Trophoblast cell (in vitro differentiated cells and primary cell): Measurements from ENCODE around the gene TUBGCP2.
A peak's percentile ranks its signal among the peaks of the same experiment; 100 is the strongest.

Source experiments
- DNase-seq, 2 donors: peaks; one replicate each; pipeline ENCODE4 v3.0.0-alpha.2; 2016
- H2AFZ ChIP-seq: 2 replicates; pipeline ENCODE4 v1.6.1; 2013; ENCODE audit warnings: low read length, moderate library complexity, mild to moderate bottlenecking; ENCODE audit not compliant: insufficient read depth, poor library complexity
- H2AK5ac ChIP-seq: 2 replicates; pipeline ENCODE4 v1.6.1; 2013; ENCODE audit warnings: mild to moderate bottlenecking, low read length
- H2BK120ac ChIP-seq: 2 replicates; pipeline ENCODE4 v1.6.1; 2013; ENCODE audit warnings: low read length, mild to moderate bottlenecking, moderate library complexity; ENCODE audit not compliant: insufficient read depth, poor library complexity
- H2BK12ac ChIP-seq: 2 replicates; pipeline ENCODE4 v1.6.1; 2013; ENCODE audit warnings: mild to moderate bottlenecking, low read length, moderate library complexity
- H2BK5ac ChIP-seq: 2 replicates; pipeline ENCODE4 v1.6.1; 2013; ENCODE audit warnings: low read length, low read depth, moderate library complexity, mild to moderate bottlenecking; ENCODE audit not compliant: poor library complexity
- H3K14ac ChIP-seq: 2 replicates; pipeline ENCODE4 v1.6.1; 2013; ENCODE audit warnings: mild to moderate bottlenecking, low read length
- H3K18ac ChIP-seq: 2 replicates; pipeline ENCODE4 v1.6.1; 2013; ENCODE audit warnings: mild to moderate bottlenecking, low read length
- H3K23ac ChIP-seq: 2 replicates; pipeline ENCODE4 v1.6.1; 2013; ENCODE audit warnings: low read length
- H3K27ac ChIP-seq: 2 replicates; pipeline ENCODE4 v1.5.1; 2013; ENCODE audit warnings: low read depth, mild to moderate bottlenecking, inconsistent platforms, low read length, moderate library complexity
- H3K27me3 ChIP-seq: 2 replicates; pipeline ENCODE4 v1.6.1; 2013; ENCODE audit warnings: inconsistent platforms, mild to moderate bottlenecking, low read length, moderate library complexity; ENCODE audit not compliant: insufficient read depth
- H3K36me3 ChIP-seq, 2 experiments: 1 replicate in 1 of 2; 2 replicates in 1 of 2; pipeline ENCODE4 v1.6.1; 2013; ENCODE audit warnings: low read length in 2 of 2, mild to moderate bottlenecking in 2 of 2, moderate library complexity in 1 of 2; ENCODE audit not compliant: insufficient read depth in 2 of 2, control insufficient read depth in 1 of 2
- H3K4ac ChIP-seq: 2 replicates; pipeline ENCODE4 v1.6.1; 2013; ENCODE audit warnings: low read depth, mild to moderate bottlenecking, low read length, moderate library complexity
- H3K4me1 ChIP-seq, 2 experiments: 1 replicate in 1 of 2; 2 replicates in 1 of 2; pipeline ENCODE4 v1.6.1; 2013; ENCODE audit warnings: low read length in 2 of 2, mild to moderate bottlenecking in 2 of 2, moderate library complexity in 1 of 2; ENCODE audit not compliant: insufficient read depth in 2 of 2, control insufficient read depth in 1 of 2
- H3K4me2 ChIP-seq: 2 replicates; pipeline ENCODE4 v1.6.1; 2013; ENCODE audit warnings: inconsistent platforms, mild to moderate bottlenecking, low read length, moderate library complexity
- H3K4me3 ChIP-seq: 2 replicates; pipeline ENCODE4 v1.5.1; 2013; ENCODE audit warnings: mild to moderate bottlenecking, low read depth, low read length, inconsistent platforms
- H3K79me1 ChIP-seq: one replicate; pipeline ENCODE4 v1.6.1; 2013; ENCODE audit warnings: low read length
- H3K79me2 ChIP-seq: 2 replicates; pipeline ENCODE4 v1.6.1; 2013; ENCODE audit warnings: low read length, mild to moderate bottlenecking; ENCODE audit not compliant: control insufficient read depth, insufficient read depth, poor library complexity
- H3K9ac ChIP-seq: 2 replicates; pipeline ENCODE4 v1.6.1; 2013; ENCODE audit warnings: mild to moderate bottlenecking, low read length
- H3K9me3 ChIP-seq: 2 replicates; pipeline ENCODE4 v1.6.1; 2013; ENCODE audit warnings: low read depth, mild to moderate bottlenecking, control low read depth, inconsistent platforms, low read length; ENCODE audit not compliant: insufficient read depth
- H4K12ac ChIP-seq: 2 replicates; pipeline ENCODE4 v1.6.1; 2013; ENCODE audit warnings: low read depth, mild to moderate bottlenecking, low read length, moderate library complexity
- H4K8ac ChIP-seq: 2 replicates; pipeline ENCODE4 v1.6.1; 2013; ENCODE audit warnings: low read depth, mild to moderate bottlenecking, low read length, moderate library complexity
- H4K91ac ChIP-seq: one replicate; pipeline ENCODE4 v1.6.1; 2013; ENCODE audit warnings: low read depth, mild to moderate bottlenecking, low read length, moderate library complexity
- WGBS: extraction: QIAGEN DNeasy Blood & Tissue Kit; methylation state at CpG from one replicate; pipeline ENCODE4 v1.1.7; 2013; ENCODE audit warnings: missing lambda C conversion rate; ENCODE audit not compliant: insufficient read length, insufficient coverage; ENCODE audit errors: extremely low coverage; 5-methylcytosine and 5-hydroxymethylcytosine counted together

TUBGCP2 gene

DNA sequence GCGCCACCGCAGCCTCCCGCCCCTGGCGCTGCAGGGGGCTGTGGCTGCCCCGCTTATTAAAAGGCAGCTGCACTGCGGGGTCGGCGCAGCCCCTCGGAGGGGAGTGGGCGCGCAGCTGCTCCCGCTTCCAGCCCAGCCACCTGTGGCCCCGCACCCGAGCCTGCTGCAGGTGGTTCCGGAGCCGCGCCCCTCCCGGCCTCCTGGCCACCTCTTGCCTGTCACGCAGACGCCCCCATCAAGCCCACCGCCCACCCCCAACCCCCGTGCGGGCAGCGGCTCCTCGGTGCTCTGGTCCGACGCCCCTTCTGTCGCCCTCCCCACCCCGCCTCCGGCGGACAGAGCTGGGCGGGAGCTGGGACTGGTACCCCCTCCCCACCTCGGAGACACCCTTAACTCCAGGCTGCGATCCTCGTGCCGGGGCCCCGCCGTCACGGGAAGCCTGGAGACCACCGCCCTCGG is 27.5 kb upstream of the TUBGCP2 start:
- Histone ChIP-seq H3K9me3 (peaks cover 42% of the 10 kb centered on the region), H3K27me3 (peaks cover 45% of the 10 kb centered on the region), H2BK5ac (no peak overlapping the region), H3K4me1 (peaks cover 0 to 3% of the 10 kb centered on the region in 2 experiments), H3K79me1 (no peaks in the 10 kb centered on the region), H3K79me2 (no peaks in the 10 kb centered on the region), H3K18ac (no peak overlapping the region), H3K9ac (no peak overlapping the region), H2BK120ac (no peak overlapping the region), H3K4me3 (no peak overlapping the region), H3K36me3 (no peaks in the 10 kb centered on the region), H3K27ac (no peak overlapping the region), H4K12ac (no peak overlapping the region), H2BK12ac (no peak overlapping the region), H3K14ac (no peak overlapping the region), H4K8ac (no peak overlapping the region), H3K4me2 (no peak overlapping the region), H2AK5ac (no peak overlapping the region), H2AFZ (no peak overlapping the region), H4K91ac (no peak overlapping the region), H3K4ac (no peak overlapping the region), H3K23ac (no peak overlapping the region)
- DNase-seq, result no peak
- WGBS, result no CpG with 5 or more reads among the region's 41 CpGs

DNA sequence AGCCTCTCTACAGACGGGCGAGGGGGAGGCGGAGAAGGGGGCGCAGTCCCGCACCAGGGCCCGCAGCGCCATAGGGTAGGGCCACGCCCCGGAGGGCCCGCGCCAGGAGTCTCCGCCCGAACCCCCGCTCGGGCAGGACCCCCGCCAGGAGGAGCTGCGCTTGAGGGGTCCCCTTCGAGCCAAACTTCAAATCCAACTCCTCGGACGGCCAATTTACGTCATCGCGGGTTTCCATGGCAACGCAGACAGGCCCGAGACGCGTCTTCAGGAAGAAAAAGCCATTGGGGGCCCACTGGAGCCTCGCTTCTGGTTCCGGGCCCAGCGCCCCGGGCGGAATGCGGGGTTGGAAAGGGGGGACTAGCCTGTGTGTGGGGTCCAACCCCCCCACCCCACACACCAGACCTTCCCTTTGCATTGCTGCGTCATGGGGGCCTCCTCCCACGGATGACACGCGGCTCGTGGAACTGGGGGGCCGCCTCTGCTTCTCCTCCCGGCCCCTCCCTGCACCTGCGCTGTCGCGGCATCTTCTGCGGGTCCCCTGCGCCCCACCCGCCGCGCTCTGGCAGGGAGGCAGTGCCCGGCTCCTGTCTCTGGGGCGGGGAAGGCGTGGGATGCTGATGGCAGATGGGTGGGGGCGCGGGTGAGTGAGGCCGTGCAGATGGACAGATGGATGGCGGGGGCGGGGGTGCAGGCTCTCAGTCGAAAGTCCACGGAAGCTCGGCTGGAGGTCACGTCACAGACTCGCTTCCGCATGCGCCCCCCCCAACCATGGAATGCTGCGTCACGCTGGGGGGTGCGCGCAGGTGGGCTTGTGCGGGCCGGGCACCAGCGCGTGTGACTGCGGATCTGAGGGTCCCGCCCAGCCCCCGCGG is 26.8 kb upstream of the TUBGCP2 start:
- peaks cover 0 to 3% of the 10 kb centered on the region in 2 experiments for H3K4me1 ChIP-seq
- no CpG with 5 or more reads among the region's 75 CpGs for WGBS

GRCh38 chr10:133334503-133335245 is 26.0 kb upstream of the TUBGCP2 start:
- Histone ChIP-seq H4K12ac (no peak overlapping the region), H3K27ac (no peak overlapping the region), H3K36me3 (no peaks in the 10 kb centered on the region), H3K27me3 (peaks cover 45% of the 10 kb centered on the region), H4K8ac (no peak overlapping the region), H3K9me3 (peaks cover 42% of the 10 kb centered on the region), H4K91ac (no peak overlapping the region), H3K79me1 (no peaks in the 10 kb centered on the region), H3K4me1 (peaks cover 0 to 3% of the 10 kb centered on the region in 2 experiments), H3K23ac (no peak overlapping the region), H2AFZ (peak overlapping the region; percentile 52), H3K4me3 (no peak overlapping the region), H2BK12ac (no peak overlapping the region), H3K9ac (no peak overlapping the region), H2AK5ac (no peak overlapping the region), H3K4me2 (peak overlapping the region; percentile 27), H3K4ac (no peak overlapping the region), H3K14ac (no peak overlapping the region), H2BK120ac (no peak overlapping the region), H3K79me2 (no peaks in the 10 kb centered on the region), H2BK5ac (no peak overlapping the region), H3K18ac (no peak overlapping the region)
- DNase-seq, result peak in 1 of 2 donors; percentile 38
- WGBS, result no CpG with 5 or more reads among the region's 51 CpGs

More for the DNA sequence above, 26.8 kb upstream of the TUBGCP2 start:
- H3K14ac ChIP-seq, result no peak overlapping the region
- no peak overlapping the region for H3K9ac ChIP-seq
- DNase-seq, result peak in 1 of 2 donors; percentile 51
- no peak overlapping the region for H3K23ac ChIP-seq
- no peak overlapping the region for H4K91ac ChIP-seq
- peaks cover 42% of the 10 kb centered on the region for H3K9me3 ChIP-seq
- no peak overlapping the region for H3K4me3 ChIP-seq
- no peak overlapping the region for H2AFZ ChIP-seq
- H2AK5ac ChIP-seq, result no peak overlapping the region
- H3K18ac ChIP-seq, result no peak overlapping the region
- H3K27me3 ChIP-seq, result peaks cover 45% of the 10 kb centered on the region
- H3K36me3 ChIP-seq, result no peaks in the 10 kb centered on the region
- H4K8ac ChIP-seq, result no peak overlapping the region
- H3K79me2 ChIP-seq, result no peaks in the 10 kb centered on the region
- H2BK120ac ChIP-seq, result no peak overlapping the region
- H2BK5ac ChIP-seq, result no peak overlapping the region
- no peak overlapping the region for H3K27ac ChIP-seq
- H3K79me1 ChIP-seq, result no peaks in the 10 kb centered on the region
- peak overlapping the region; percentile 27 for H3K4me2 ChIP-seq
- no peak overlapping the region for H2BK12ac ChIP-seq
- no peak overlapping the region for H4K12ac ChIP-seq
- H3K4ac ChIP-seq, result no peak overlapping the region

GRCh38 chr10:133332936-133333699 is 24.4 kb upstream of the TUBGCP2 start:
- DNase-seq, result no peak
- Histone ChIP-seq H3K79me1 (no peaks in the 10 kb centered on the region), H3K4me3 (no peak overlapping the region), H3K4me1 (peaks cover 0 to 3% of the 10 kb centered on the region in 2 experiments), H3K27ac (no peak overlapping the region), H3K23ac (no peak overlapping the region), H2BK5ac (no peak overlapping the region), H3K9ac (no peak overlapping the region), H2AK5ac (no peak overlapping the region), H4K91ac (no peak overlapping the region), H3K36me3 (no peaks in the 10 kb centered on the region), H2AFZ (no peak overlapping the region), H3K4ac (no peak overlapping the region), H3K9me3 (peaks cover 29% of the 10 kb centered on the region), H3K79me2 (no peaks in the 10 kb centered on the region), H3K4me2 (no peak overlapping the region), H4K8ac (no peak overlapping the region), H3K14ac (no peak overlapping the region), H2BK120ac (no peak overlapping the region), H2BK12ac (no peak overlapping the region), H4K12ac (no peak overlapping the region), H3K27me3 (peaks cover 45% of the 10 kb centered on the region), H3K18ac (no peak overlapping the region)
- no CpG with 5 or more reads among the region's 30 CpGs for WGBS
